ENCODE data around the gene TRIM8.

The TRIM8 gene, protein sequence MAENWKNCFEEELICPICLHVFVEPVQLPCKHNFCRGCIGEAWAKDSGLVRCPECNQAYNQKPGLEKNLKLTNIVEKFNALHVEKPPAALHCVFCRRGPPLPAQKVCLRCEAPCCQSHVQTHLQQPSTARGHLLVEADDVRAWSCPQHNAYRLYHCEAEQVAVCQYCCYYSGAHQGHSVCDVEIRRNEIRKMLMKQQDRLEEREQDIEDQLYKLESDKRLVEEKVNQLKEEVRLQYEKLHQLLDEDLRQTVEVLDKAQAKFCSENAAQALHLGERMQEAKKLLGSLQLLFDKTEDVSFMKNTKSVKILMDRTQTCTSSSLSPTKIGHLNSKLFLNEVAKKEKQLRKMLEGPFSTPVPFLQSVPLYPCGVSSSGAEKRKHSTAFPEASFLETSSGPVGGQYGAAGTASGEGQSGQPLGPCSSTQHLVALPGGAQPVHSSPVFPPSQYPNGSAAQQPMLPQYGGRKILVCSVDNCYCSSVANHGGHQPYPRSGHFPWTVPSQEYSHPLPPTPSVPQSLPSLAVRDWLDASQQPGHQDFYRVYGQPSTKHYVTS

GRCh38 chr10:102644066-102644645, at the start of gene TRIM8:
Gene TRIM8 (plus strand): TSS chr10:102644479. CDS start chr10:102644618, 139 bp downstream.
- DNase-seq: peak; percentile 18

- DNase-seq: no peak
These were observed 49.0 kb upstream of the TRIM8 start for GRCh38 chr10:102595293-102595692.

GRCh38 chr10:102595897-102596296, 48.4 kb upstream of the TRIM8 start:
- no peak for DNase-seq

DNA sequence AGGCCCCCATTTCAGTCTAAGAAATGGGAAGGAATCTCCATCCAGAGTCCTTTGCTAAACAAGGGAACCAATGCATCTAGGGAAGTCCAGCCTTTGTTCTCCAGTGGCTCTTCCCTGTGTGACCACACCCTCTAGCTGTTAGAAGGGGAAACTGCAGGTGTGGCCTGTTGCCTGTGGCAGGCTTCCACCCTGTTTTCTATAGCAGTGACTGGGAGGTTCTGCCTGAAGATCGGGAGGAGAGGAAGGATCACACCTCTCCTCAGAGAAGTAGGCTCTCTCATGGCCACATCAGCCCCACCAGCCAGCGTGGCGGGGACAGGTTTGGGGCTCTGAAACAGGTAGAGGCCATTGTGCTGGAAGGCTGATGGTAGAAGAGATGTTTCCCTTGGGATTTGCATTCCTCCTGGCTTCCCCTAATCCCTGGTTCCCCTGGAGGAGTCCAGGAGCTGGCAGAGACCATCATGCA, 47.7 kb upstream of the TRIM8 start:
- DNase-seq: no peak

DNA sequence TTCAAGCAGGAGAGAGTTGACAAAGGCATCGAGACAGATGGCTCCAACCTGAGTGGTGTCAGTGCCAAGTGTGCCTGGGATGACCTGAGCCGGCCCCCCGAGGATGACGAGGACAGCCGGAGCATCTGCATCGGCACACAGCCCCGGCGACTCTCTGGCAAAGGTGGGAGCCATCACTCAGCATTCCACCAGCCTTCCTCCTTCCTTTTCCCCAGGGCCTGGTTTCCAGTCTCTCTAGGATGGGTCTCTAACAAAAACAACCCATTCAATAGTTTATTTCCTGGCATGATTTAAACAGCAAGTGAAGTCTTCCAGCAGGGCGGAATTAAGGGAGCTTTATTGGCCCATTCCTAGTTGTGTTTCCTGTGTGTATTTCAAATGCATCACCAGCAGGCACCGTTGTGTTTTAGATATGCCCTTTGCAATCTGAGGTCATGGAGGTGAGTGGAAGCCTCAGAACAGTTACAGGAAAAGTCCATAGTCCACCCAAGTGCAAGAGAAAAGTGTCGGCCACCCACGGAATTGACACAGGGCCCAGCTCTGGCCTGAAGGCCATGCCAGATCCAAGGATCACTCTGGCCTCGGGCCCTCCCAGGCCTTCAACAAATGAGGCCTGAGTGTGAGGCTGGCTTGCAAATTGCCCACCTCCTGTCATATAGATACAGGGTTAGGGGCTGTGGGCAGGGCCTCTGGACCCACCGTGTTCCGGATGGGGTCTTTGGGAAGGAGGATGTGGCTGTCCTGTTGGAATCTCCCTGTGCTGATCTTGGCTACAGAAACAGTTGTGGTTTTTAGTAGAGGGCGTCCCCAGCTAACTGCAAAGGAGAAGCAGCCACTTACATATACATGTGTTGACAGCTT, 46.9 kb upstream of the TRIM8 start:
- DNase-seq: no peak

DNA sequence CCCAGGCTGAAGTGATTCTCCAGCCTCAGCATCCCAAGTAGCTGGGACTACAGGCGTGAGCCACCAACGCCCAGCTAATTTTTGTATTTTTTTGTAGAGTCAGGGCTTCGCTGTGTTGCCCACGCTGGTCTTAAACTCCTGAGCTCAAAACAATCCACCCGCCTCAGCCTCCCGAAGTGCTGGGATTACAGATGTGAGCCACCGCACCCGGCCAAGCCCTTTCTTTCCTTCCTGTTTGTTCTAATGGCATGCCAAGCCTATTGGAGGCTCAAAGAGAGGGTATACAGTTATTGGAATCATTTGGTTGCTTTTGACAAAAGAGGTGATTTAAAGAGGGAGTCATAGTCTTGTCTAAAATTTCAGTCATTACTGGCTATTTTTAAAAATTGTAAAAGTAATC, 46.0 kb upstream of the TRIM8 start:
- DNase-seq: no peak

GRCh38 chr10:102599565-102600327, 44.5 kb upstream of the TRIM8 start:
- DNase-seq: no peak

DNA sequence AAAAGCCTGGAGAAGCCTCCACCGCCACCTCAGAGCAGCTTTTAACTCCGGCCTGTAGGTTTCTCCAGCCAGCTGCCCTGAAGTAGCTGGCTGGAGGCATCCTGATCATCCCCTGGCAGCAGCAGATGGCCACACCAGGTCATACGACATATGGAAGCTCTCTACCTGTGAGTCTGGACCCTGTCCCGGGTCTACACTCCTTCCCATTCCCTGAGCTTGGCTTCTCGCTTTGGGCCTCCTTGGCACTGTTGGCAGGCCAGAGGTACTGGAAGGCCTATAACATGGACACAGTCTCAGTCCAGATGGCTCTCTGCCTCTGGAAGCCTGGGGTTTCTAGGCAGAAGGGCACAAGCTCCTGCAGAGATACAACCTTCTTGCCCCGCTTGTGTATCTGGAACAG, 43.5 kb upstream of the TRIM8 start:
- no peak for DNase-seq

GRCh38 chr10:102601639-102602038, 42.6 kb upstream of the TRIM8 start:
- no peak for DNase-seq

DNA sequence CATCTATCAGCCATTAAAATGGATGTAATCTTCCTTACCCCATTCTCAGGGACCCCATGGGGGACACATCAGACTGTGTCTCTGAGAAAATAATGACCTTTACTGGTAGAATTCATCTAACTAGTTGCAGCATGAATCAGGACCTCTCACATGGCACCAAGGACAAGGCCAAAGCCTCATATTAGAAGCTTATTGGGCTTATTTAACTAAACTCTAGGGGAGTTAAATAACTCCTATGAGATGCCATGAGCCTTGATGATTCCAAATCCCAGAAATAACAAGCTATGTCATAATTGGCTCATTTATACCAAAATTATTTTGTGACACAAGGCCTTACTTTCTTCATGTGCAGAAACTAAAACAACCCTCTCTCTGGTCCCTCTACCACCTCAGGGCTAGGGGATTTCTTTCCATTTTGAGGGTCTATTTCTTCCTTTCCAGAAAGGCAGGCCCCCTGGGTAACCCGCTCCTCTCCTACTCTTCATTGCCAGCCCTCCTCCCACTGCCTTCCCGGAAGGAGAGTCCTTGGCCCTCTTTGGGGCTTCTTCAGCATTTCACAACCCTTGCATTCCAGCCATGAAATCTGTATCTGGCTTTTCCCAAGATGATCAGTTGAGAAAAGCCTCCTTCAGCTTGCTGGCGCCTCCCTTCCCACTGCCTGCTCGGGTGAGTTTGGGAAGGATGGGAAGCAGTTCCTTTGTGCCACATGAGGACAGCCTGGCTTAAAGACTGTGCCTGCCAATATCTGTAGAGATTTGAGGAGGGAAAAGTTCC, 41.8 kb upstream of the TRIM8 start:
- no peak for DNase-seq

DNA sequence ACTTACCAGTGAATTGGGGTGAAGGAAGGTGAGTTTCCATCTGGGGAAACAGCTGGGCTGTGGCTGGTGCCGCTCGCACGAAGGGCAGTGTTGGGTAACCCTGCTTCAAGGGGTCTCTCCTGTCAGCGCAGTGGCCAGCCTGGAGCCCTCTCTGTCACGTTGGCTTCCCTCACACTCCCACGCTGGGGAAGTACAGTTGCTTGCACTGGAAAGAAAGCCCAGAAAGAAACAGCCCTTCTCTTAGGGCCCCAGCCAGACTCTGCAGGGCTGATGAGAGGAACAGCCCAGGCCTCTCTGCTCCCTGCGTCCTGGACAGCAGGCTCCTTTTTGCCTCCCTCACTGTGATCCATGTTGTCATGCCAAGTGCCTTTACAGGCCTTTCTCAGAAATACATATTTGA, 40.3 kb upstream of the TRIM8 start:
- DNase-seq: no peak

DNA sequence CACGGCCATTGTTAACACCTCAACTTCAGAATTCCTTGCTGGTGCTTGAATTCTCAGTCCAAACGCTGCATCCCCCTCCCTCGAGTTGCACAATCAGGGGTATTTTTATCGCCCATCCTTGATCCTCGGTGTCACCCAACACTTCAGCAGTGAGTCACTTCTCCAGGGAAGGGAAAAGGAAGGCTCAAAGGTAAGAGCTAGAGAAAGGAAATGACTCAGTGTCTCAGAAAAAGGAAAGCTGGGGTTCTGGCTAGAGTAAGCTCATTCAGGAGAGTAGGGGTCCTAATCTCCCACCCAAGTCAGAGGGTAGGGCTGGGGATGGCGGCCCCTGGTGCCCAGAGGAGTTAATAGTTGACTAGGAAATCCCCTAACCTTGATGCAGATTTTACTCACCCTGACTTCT, 39.8 kb upstream of the TRIM8 start:
- DNase-seq: no peak

- no peak for DNase-seq
These were observed 38.6 kb upstream of the TRIM8 start for GRCh38 chr10:102605712-102606111.

GRCh38 chr10:102608487-102608886, 35.8 kb upstream of the TRIM8 start:
- no peak for DNase-seq

DNA sequence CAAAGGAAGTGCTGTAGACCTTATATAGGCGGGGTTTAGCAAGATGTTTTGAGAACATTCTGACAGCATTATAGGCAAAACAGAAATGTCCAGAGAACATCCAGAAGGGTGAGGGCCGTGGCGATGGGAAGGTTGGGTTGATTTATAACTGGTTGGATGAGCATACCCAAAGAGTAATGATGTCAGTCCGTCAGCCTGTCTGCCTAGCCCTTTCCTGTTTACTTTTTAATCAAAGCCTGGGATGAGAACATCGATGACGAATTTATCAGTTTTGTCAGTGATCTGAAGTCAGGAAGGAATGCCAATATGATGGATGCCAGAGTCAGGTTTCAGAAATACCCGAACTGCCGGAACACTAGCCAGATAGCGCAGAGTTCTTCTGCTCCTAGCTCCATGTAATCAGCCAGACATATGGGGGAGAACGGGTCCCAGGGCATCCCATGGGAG, 33.8 kb upstream of the TRIM8 start:
- no peak for DNase-seq

DNA sequence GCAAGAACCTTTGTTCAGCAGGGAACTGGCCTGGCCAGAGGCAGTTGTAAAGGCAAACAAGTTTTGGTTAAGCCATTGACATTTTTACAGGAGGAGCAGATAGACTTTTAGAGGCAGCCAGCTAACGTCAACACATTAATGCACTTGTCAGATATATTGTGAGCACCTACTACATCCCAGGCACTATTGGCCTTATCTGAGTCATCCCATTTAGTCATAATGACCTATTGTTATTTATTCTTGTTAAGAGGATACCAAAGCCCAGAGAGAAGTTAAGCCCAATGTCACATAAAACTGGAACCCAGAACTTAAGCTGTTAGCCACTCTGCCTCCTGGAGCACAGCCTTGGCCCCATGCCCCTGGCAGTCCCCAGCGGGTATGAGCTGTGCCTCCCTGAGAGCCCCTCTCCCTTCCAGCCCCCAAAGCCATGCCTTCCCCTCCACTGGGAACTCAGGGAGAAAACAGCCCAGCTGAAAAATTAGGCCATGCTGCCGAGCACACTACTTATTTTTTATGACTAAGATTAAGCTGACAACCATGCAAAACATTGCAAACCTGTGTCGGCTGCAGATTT, 32.7 kb upstream of the TRIM8 start:
- DNase-seq: no peak

DNA sequence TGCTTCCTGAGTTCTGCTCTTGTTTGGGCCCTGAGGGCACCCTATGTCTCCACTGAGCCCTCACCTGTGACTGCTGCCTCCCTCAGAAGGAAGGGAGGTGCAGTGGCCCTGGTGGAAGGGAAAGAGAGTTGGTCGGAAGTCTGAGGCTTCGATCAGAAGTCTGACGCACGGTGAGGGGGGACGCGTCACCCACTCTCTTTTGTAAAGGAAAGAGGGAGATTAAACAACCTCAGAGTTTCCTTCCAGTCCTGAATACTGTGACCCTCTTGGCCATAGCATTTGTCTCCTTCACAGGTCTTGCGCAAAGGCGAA, 31.4 kb upstream of the TRIM8 start:
- DNase-seq: no peak

GRCh38 chr10:102613286-102613685, 31.0 kb upstream of the TRIM8 start:
- no peak for DNase-seq

DNA sequence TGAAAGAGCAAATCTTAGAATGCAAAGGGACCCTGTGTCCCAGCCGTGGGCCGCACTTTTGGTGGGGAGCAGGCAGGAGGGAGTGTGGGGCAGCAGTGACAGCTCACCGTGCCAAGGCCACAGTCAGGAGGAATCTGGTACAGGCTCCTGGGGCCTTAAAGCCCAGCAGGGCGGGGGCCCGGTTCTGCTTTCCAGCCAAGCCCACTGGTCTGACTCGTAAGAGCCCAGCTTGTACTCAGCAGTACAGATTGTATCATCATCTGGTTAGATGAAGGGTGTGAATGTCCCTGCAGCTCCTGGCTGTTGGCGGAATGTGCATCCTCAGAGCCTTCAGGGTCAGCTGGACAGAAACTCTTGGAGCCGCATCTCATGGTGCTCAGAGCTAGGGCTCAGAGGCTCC, 30.5 kb upstream of the TRIM8 start:
- DNase-seq: no peak

DNA sequence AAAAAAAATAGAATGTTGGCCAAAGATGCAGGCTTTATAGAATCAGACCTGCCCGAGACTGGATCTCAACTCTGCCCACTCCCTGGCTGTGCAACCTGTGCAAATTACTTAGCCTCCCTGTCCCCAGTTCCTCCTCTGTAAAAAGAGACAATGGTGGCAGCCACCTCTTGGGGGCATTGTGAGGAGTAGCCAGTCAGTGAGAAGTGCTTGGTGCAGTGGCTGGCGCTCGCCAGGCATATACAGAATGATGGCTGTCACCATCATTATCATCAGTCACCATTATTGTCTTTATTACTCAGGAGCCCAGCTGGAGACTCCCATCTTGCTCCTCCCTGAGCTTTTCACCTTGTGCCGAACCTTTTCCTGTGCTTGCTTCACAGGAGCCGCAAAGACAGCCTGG, 29.4 kb upstream of the TRIM8 start:
- DNase-seq: no peak

- DNase-seq: no peak
These were observed 28.9 kb upstream of the TRIM8 start for GRCh38 chr10:102615361-102615760.
